Stromal cell of bone marrow (primary cell): ENCODE results near the gene ADAM8.
"Not testable (repeated sequence)": the region's sequence is repeated elsewhere in the genome, so short reads cannot be mapped to it uniquely, and the experiment has no call there.

Experiments used
- DNase-seq: peaks from one replicate; pipeline ENCODE4 v3.0.0-alpha.2; 2012; ENCODE audit warnings: low read depth

The ADAM8 gene

DNA sequence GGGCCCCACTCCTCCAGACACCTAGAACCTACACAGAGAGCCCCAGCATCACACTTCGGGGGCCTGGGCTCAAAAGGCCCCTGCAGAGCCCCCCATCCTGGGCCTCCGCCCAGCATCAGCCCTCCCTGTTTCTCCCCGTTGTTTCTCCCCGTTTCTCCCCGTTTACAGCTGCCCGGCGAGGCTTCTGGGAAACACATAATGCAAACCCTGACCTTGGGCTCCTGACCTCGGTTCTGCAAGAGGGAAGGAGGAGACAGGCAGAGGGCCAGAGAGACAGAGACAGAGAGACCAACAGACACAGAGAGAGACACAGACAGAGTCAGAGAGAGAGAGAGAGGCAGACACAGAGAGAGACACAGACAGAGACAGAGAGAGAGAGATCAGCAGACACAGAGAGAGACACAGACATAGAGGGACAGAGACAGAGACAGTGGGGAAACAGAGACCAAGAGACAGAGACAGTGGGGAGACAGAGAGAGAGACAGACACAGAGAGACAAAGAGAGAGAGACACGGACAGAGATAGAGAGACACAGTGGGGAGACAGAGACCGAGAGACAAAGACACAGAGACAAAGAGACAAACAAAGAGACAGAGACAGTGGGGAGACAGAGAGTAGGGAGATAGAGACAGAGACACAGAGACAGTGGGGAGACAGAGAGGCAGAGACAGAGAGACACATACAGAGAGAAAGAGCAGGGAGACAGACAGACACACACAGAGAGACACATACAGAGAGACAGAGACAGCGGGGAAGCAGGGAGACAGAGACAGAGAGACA is 26.5 kb downstream of the ADAM8 start:
- no peak for DNase-seq

DNA sequence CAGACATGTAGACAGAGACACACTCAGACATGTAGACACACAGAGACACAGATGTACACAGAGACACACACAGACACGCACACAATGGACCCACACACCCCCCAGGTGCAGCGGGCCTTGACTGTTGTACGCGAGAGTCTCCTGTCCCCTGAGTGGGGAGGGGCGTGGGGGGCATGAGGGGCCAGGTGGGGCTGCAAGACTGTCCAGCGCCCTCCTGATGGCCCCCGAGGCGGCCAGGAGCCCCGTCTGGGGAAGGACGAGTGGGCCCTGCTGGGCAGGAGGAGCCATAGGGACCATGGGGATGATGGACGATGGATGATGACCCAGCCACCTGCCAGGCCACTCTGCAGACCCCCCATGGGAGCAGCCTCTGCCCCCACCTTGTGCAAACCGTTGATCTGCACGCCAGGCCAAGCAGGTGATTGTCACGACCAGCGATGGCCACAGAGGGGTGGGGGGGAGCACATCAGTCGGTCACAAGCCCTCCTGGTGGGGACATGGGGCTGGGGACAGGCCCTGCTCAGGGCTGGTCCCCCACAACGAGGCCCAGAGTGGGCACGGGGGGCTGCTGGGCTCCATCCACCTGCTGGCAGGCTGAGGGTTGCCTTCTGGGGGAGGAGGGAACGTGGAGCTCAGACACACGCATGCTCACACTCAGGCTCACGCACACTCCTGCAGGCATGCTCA is 27.4 kb downstream of the ADAM8 start:
- DNase-seq = no peak

DNA sequence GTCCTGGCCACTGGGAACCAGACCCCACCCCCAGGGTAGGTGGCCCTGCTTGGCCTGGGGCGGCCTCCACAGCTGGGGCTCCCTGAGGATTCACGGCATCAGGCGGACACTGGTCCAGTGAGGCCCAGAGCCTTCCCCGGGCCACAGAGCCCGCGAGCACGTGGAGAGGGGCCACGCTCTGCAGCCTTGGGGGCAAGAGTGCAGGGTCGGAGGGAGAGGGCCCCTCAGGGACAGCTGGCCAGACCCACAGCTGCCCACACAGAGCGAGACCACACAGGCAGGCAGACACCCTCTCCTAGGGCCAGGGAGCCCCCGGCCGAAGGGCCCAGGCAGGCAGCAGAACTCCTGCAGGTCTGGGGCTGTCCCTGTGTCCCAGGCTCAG is 28.3 kb downstream of the ADAM8 start:
- no peak for DNase-seq

DNA sequence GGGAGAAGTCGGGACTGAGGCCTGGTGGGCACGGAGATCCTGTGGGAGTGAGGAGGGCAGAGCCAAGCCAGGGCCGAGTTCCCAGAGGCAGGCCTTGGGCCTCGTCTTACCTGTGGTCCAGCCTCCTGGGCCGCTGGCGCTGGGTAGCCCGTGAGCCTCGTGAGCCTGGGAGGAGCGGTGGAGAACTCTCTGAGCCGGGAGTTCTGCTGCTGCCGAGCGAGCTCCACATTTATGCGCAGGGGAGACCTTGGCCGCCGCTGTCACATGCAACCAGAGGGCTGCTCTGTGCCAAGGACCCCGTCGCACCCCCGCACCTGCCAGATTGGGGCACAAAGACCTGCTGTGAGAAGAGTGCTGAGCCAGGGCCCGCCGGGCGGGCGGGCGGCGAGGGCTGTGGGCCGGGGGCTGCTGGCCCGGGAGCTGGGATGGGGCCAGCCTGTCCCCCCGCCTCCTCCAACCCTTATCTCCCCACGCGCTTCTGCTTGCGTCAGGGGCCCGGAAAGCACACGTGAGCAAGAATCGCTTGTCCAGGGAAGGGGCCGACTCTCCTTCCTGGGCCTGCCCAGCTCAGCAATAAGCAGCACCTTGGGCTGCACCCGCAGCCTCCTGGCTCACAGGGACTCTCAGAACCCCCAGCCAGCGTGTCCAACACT is 28.9 kb downstream of the ADAM8 start:
- DNase-seq = no peak

DNA sequence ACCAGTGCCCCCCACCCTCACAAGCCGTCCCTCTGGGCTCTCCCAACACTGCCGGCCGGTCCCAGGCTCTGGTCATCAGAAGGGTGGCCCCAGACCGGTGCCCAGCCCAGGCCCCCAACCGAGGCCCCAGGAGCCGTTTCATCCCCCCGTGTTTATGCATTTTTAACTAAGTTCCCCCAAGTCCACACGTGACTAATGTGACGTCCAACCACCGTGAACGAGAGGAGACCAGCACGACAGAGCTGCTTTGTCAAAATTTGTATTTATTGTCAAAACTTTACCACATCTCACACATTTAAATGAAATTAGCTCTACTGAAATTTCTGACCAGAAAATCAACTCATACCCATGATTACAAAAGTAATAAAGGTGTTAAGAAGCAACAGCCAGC is 30.4 kb downstream of the ADAM8 start:
- no peak for DNase-seq

DNA sequence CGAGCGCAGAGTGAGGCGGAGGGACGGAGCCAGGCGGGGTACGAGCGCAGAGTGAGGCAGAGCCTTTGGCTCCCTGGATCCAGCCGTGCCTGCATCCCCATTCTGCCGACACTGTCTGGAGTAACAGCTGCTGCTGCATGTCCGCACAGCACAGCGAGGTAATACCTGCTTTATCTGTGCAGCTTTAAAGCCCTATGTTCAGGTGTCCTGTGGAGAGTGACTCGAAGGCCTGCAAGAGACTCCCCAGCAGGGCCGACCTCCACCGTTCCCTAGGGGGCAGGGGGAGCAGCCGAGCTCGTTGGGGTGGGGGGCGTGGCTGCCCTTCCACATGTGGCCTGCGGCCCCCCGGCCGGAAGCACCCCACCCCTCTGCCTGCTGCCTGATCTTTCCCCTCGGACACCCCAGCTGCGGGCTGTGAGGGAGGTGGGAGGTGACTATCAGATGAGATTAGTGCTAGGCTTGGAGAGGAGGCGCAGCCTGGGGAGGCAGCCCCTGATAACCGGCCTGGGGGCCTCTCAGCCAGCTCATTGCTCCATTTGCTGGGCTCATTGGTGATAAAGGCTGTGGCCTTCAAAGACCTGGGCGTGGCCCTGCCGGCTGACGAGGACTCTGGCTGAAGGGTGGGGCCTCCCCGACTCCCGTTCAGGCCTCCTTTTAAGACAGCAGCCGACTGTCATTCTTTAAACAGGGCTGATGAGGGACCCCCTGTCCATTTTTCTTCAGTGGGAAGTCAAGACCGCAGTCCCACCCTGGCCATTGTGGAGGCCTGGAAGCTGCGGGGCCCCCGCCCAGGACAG is 31.0 kb downstream of the ADAM8 start:
- no peak for DNase-seq

DNA sequence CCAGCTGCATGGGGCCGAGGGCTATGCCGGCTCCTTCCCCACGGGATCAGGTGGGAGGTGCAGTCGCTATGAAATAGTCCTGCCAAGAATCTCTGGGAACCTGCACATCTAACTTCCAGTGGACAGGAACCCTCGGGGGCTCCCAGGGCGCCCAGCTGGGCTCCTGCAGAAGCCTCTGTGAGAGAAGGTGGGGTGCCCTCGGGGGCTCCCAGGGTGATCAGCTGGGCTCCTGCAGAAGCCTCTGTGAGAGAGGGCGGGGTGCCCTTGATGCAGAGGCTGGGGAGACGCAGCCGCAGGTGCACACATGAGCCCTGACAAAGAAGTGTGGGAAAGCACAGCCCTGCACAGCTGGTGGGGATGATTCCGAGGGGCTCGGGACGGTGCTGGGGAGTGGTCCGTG is 33.1 kb downstream of the ADAM8 start:
- DNase-seq = no peak

DNA sequence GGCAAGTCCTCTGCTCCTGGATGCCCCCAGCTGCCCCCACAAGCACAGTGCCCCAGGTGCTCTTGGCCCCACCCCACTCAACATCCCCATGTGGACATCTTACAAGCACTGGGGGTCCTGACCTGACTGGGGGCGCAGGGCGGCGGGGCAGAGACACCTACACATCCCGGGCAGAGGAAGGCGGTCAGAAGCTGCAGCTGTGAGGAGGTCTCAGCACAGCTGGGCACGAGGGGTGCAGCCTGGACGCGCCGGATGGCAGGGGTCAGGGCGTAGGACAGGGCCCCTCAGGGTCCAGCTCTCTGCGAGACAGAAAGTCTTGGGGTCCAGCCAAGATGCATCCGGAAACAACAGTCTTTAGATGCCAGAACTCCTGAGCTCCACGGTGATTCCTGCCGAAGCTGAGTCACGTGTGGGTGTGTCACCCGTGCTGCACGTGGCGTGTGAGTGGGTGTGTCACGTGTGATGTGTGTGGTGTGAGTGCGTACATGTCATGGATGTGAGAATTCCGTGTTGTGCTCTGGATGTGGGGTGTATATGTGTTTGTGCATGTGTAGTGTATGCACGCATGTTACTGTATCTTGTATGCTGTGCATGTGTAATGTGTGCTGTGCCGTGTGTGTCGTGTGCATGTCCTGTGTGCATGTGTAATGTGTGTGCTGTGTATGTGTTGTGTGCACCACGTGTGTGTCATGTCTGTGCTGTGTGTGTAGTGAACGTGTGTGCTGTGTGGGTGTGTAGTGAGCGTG is 33.9 kb downstream of the ADAM8 start:
- DNase-seq = no peak

DNA sequence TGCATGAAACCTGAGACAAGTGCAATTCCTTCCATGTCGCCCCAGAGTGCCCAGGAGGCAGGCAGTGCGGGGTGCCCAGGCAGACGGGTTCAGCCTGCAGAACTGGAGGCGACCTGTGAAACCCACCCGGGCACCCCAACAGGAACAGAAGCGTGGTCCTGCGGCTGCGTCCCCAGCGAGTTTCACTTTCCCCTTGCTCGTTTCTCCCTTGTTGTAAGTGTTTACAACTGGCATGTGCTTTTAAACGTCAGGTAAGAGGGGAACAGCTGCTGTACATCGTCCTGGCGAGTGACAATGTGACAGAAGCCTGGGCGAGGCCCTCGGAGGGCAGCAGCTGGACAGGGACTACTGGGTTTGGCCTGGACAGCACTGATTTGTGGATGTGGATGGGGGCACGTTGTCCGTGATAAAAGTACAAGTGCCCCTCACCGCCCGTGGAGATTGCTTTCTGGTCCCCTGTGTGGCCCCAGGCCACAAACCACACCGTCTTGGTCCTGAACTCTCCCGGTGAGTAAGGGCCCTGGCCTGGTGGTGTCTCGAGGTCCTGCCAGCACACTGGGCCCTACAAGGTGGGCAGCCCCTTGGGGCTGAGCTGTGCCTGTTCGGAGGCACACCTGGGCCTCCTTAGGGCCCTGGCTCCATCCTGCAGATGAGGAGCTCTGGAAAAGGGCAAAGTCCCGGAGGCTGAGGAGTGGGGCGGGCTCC is 35.0 kb downstream of the ADAM8 start:
- no peak for DNase-seq

DNA sequence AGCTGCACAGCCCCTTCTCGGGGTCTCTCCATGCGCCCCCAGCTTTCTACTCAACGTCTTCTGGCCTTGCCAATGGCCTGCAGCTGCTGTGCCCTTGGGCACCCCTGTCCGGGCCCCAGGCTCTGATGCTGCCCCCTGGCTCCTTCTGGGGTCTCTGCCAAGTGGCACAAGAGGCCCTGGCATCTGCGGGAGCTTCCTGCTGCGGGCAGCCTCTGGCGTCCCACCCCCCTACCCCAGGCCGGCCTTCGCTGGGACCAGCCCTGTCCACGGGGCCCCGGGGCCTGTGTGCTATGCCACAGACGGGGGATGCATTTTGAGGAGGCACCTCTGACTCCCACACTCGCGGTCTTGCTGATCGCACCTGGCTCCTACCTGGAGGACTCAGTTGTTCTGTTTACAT is 36.7 kb downstream of the ADAM8 start:
- no peak for DNase-seq

DNA sequence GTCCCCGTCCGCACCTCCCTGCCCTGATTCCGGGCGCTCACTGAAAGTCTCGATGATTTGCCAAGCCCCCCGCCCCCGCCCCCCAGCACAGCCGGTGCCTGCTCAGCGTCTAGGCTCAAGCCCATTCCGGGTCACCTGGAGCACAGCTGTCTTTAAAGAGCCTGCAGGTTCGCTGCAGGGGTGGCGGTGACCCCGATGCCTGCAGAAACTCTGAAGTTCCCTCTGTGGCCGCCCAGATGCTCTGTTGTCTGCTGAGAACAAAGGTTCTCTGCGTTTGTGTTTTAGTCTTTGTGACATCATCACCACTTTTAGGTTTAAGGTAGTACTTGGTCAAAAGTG is 38.2 kb downstream of the ADAM8 start:
- no peak for DNase-seq

DNA sequence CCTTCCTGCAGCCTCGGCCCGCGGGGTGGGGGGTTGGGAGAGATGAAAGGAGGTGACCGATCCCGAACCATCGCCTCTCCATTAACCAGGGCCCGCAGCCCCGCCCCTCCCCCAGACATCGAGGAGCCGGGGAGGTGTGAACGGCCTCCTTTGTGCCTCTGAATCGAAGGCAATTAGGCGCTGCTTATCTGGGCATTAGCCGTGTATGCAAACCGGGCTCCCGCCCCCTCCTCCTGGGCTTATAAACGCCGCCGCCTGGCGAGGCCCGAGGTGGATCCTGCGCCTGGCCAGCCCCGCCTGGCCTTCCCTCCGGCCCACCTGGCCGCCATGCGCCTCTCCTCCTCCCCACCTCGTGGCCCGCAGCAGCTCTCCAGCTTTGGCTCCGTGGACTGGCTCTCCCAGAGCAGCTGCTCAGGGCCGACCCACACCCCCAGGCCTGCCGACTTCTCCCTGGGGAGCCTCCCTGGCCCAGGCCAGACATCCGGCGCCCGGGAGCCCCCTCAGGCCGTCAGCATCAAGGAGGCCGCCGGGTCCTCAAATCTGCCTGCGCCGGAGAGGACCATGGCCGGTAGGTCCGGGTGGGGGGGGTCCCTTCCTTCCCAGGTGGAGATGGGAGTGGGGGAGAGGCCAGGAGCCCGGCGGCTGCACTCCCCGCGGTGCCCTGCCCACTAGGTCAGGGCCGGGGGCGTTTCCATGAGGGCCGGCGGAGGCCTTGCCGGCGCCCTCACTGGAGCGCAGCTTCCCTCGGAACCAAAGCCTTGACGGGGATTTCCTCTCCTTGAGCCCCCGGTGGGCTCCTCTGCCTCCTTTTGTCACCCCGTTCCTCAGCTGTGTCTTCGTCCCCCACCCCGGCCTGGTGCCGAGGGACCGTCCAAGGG is 38.8 kb downstream of the ADAM8 start, which contains the start of gene VENTX:
Gene VENTX, plus strand, starts transcription at position 268 of the 878 bp plus-strand sequence. Its CDS starts 60 bp downstream, at position 328.
- DNase-seq = no peak

DNA sequence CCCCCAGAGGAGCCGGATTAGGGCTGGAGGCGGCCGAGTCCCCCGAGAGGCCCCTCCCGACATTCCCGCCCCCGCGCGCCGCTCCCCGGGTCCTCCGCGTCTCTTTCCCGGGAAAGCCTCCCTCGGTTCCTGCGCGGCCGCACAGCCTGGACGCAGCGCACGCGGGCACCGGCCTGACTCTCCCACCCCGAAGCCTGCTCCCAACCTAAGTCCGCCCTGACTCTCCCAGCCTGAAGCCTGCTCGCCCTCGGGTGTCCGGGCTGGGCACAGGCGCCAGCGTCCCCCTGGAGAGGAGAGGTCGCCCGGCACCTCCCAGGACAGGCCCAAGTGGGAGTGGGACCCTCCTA is 39.5 kb downstream of the ADAM8 start:
- no peak for DNase-seq

DNA sequence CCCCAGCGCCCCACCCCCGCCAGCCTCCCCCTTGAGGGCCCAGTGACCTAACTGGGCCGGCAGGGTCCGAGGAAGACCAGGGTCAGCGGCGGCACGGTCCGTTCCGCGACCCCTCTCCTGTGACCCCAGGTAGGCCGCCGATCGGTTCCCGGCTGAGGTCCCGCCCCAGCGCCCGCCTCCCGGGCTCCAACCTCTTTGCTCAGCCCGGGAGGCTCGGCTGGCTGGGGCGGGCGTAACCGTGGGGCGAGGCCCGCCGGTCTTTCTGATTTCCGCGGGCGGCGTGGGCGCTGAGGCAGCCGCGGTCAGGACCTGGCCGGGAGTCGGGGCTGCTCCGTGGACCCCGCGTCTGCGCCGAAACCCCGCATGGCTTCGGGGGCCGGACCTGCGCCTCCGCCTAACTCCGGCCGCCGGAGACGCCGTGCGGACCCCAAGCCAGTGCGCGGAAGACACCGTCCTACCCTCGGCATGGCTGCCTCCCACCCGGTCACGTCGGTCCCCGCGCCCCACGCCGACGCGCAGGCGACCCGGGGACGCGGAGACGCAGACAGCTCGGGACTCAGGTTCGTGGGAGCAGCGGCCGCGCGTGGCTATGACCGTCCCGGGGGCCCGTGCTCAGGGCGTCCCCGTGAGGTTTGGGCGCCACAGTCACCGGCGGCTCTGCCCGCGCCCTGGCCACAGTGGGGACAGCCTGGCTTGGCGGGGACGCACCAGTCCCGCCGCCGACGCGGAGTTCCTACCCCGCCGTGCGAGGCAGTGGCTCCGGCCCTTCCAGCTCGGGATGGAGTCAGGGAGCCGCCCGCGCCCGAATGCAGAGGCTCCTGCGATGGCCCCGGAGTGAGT is 40.0 kb downstream of the ADAM8 start:
- no peak for DNase-seq

DNA sequence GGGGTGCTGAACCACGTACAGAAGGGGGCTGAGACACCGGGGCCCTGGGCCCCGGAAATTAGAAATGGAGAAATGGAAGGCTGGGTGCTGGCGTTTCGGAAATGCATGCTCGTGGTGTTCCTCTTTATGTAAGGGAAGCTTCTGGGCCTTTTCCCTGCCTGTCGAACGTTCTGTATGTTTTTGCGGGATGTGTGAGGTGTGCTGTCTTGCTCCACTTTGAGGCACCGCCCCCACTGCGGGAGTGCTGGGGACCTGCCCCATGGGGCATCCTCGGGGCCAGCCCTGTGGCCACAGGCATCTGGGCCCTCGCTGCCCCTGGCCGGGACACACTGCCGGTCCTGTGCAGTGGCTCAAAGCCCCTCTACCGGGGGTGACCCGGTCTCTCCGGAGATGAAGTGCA is 40.7 kb downstream of the ADAM8 start:
- no peak for DNase-seq

DNA sequence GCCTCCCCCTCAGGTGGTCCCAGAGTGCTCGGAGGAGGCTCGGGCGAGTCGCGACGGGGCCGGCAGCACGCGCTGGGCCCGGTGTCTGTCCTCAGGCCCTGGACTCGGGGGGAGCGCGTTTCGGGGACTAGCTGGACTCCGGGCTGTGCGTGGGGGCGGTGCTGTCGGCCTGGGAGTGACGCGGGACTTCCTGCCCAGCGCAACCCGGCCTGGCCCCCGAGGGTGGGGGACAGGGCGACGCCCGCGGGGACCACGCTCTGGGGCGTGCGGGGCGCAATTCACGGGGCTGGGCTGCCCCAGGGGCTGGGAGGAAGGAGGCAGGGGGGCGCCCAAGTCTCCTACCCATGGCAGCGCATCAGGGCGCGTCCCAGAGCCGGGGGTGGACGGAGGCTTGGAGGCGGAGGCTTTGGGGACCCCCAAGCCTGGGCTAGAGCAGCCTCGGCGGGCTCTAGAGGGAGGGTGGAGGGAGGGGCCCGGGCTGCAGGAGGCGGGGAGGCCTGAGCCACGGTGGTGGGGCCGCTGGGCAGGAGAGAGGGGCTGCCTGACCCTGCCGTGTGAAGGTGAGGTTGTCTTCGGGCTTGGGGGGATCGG is 41.3 kb downstream of the ADAM8 start:
- no peak for DNase-seq

DNA sequence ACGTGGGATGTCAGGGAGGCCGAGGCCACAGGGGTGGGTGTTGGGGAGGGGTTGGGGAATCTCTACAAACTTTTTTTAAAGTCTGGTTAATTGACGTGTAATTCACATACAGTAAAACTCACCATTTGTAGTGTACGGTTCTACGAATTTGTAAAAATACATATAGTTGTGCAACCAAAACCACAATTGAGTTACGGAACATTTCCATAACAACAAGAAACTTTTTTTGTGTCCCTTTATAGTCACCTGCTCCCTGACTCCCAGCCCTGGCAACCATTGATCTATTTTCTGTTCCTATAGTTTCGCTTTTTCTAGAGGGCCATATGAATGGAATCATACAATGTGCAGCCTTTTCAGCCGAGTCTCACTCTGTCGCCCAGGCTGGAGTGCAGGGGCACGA is 41.9 kb downstream of the ADAM8 start:
- not testable (repeated sequence) for DNase-seq

DNA sequence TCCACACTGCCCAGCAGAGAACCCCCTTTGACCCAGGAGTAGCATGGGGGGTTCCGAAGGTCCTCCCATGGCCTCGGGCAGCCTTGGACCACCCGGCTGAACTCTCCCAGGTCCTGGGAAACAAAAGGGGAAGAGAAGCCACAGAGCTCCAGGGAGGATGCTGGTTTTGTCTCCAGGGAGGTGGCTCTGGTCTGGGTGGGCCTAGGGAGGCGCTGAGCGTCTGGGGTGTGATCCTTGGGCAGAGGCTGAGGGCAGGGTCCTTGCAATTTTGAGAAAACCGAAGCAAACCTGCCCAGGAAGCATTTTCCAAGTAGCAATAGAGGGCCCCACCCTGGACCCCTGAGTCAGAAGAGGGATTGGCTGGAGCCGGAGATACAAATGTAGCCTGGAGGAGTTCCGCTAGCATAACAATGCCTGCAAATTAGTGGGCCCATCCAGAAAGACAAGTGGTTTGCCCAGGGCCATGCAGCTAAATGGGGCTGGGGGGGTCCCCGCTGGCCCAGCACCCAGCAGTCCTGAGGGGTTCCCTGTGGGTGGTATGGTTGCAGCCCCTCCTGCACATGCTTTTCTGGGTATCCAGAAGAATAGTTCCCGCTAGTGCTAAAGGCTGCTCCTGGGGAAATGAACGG is 44.6 kb downstream of the ADAM8 start:
- DNase-seq = no peak
